Esophagus muscularis mucosa (tissue), 3 donors: ENCODE data around the gene ADORA2B.

ENCODE experiments used
- EP300 ChIP-seq: sonication (generic); formaldehyde crosslinking; IDR thresholded peaks from one replicate; pipeline ENCODE4 v1.6.1; 2017; ENCODE audit warnings: antibody characterized with exemption
- TF ChIP-seq, protein P1 (sequence below), 3 experiments: fragments of 200-600 bp in 2 of 3; fragments of 450-650 bp in 1 of 3; sonication (generic) in 2 of 3; IDR thresholded peaks; one replicate each; pipeline ENCODE4 v1.5.1; 2017 to 2019; ENCODE audit warnings: antibody characterized with exemption in 3 of 3, mild to moderate bottlenecking in 2 of 3, moderate library complexity in 1 of 3

DNA sequence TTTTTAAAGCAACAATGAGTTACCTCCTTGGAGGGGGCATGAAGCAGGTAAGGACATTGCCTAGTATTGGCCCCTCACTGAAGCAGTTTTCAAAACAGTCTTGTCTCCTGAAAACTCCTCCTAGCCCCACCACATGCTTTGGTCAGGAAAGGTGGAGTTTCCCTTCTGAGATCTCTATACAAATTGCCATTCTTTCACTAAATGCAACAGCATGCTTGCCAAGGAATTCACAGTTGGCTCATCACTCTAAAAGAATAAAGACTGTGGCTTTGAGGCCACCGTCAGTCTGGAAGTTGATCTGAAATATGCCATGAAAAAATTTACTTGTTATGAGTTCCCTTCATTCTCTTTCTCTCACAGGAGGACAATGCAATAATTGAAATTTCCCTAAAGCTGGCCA lies 58.9 kb downstream of the ADORA2B start:
- TF ChIP-seq EP300: no peak
- TF ChIP-seq, protein P1, sequence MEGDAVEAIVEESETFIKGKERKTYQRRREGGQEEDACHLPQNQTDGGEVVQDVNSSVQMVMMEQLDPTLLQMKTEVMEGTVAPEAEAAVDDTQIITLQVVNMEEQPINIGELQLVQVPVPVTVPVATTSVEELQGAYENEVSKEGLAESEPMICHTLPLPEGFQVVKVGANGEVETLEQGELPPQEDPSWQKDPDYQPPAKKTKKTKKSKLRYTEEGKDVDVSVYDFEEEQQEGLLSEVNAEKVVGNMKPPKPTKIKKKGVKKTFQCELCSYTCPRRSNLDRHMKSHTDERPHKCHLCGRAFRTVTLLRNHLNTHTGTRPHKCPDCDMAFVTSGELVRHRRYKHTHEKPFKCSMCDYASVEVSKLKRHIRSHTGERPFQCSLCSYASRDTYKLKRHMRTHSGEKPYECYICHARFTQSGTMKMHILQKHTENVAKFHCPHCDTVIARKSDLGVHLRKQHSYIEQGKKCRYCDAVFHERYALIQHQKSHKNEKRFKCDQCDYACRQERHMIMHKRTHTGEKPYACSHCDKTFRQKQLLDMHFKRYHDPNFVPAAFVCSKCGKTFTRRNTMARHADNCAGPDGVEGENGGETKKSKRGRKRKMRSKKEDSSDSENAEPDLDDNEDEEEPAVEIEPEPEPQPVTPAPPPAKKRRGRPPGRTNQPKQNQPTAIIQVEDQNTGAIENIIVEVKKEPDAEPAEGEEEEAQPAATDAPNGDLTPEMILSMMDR (IDR thresholded peaks at IDR 0.05): no peak
